GM21515 (cell line): ENCODE data around the gene PLBD2.

Experiments
- ATAC-seq: cut with Tn5 transposase; IDR thresholded peaks from one replicate; pipeline ENCODE4 v1.9.1; 2021; ENCODE audit not compliant: unreplicated experiment

PLBD2 gene, protein sequence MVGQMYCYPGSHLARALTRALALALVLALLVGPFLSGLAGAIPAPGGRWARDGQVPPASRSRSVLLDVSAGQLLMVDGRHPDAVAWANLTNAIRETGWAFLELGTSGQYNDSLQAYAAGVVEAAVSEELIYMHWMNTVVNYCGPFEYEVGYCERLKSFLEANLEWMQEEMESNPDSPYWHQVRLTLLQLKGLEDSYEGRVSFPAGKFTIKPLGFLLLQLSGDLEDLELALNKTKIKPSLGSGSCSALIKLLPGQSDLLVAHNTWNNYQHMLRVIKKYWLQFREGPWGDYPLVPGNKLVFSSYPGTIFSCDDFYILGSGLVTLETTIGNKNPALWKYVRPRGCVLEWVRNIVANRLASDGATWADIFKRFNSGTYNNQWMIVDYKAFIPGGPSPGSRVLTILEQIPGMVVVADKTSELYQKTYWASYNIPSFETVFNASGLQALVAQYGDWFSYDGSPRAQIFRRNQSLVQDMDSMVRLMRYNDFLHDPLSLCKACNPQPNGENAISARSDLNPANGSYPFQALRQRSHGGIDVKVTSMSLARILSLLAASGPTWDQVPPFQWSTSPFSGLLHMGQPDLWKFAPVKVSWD

DNA sequence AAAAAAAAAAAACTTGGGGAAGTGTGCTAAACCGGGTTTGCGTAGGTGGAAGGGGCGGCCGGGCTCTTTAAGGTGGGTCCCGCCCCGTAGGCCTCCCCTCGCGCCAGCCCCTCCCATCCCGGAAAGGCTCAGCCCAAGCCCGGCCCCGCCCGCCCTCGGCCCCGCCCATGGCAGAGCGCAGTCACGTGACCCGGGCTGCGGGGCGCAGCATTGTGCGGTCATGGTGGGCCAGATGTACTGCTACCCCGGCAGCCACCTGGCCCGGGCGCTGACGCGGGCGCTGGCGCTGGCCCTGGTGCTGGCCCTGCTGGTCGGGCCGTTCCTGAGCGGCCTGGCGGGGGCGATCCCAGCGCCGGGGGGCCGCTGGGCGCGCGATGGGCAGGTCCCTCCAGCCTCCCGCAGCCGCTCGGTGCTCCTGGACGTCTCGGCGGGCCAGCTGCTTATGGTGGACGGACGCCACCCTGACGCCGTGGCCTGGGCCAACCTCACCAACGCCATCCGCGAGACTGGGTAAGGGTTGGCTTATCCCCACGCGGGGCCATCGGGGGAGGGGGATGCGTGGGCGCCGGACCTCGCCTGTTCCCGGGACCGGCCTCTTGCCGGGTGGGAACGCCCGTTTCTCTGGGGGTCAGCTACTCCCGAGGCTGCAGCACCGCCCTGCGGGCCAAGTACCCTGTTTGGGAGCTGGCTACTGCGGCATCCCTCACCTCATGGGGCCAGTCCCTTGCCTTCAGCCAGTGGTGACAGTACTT, at the start of gene PLBD2:
Gene PLBD2, plus strand, starts transcription at position 207 of the 752 bp plus-strand sequence. Its CDS starts 14 bp downstream, at position 221.
- ATAC-seq = peak; percentile 93

DNA sequence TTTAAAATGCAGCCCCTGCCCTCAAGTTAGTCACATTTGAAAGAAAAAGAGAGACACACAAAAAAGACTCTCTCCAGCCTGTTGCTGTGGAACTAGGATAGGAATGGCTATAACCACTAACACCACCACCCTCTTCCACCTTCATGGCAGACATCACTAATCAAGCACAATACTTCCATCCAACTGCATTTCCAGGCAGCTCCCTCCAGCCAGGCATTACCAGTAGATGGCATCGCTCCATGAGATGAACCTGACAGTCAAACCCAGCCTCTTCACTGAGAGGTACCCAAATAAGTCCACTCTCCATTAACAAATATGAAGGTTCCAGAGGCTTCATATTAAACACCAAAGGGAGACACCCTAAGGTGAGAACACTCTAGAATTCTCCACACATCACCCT, 47.9 kb upstream of the PLBD2 start:
- no peak for ATAC-seq

DNA sequence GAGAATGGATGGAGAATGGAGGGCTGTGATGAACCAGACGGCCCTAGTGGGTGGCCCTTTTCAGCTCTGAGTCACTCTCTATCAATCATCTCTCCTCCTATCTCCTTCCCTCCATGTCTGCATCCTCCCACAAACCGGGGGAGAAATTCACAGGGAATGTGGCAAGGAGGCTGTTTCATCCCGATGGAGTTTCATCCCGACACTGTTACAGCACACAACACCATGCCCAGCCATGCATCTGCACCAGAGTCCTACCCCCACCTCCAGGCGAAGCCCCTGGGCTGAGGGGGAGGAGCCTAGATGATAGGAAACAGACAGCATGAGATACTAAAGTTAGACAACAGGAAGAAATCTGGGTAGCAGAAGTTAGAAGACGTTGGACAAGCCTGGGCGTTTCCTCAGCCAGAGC, 44.3 kb upstream of the PLBD2 start:
- ATAC-seq = no peak

DNA sequence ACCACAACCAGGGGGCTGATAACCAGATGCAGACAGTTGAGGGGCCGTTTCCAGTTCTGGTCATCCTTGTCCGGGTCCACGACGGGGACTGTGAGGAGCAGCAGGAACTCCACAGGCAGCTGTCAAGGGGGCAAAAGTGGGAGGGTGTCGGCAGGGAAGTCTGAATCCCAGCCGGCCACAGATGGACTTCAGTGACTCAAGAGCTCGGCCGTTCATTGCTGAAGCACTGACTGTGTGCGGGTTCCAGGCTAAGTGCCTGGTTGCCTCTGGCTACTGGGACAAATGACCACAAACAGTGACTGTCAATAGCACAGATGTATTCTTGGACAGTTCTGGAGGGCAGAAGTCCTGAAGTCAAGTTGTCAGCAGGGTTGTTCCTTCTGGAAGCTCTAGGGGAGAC, 43.0 kb upstream of the PLBD2 start:
- ATAC-seq = no peak

DNA sequence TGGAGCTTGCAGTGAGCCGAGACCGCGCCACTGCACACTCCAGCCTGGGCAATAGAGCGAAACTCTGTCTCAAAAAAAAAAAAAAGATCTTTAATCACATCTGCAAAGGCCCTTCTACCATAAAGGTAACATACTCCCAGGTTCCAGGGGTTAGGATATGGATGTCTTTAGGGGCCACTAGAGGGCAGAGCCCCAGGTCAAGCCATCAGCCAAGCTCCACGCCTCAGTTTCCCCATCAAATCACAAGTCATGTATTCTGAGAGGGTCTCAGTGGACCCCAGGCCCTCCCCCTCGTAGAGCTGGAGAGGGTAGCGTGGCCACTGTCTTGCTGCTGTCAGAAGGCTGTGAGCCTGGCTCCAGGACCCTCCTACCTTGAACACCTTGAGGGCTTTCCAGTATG, 42.2 kb upstream of the PLBD2 start:
- no peak for ATAC-seq

DNA sequence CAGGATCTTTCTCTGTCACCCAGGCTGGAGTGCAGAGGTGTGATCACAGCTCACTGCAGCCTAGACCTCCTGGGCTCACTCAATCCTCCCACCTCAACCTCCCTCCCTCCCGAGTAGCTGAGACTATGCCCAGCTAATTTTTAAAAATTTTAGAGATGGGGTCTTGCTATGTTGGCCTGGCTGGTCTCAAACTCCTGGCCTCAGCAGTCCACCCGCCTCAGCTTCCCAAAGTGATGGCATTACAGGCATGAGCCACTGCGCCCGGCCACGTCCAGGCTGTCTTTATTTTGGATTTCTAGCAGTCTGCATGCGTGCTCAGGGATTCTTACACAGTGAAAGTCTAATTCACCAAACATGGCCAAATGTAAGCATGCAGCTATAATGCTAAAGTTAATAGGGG, 41.3 kb upstream of the PLBD2 start:
- no peak for ATAC-seq

DNA sequence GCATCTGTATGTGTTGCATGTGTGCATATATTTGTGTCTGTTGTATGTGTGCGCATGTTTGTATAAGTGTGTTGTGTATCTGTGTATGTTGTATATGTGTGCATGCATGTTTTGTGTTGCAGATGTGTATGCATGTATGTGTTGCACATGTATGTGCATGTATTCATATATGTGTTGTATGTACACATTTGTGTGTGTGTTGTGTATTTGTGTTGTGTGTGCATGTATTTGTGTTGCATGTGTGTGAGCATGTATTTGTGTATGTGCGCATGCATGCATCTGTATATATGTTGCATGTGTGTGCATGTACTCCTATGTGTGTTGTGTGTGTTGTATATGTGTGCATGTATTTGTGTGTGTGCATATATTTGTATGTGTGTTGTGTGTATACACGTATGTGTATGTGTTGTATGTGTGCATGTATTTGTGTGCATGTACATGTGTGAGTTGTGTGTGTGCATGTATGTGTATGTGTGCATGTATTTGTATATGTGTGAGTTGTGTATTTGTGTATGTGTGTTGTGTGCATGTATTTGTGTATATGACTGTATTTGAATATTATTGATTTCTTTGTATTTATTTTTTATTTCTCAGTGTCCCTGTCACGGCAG, 40.2 kb upstream of the PLBD2 start:
- ATAC-seq = no peak

DNA sequence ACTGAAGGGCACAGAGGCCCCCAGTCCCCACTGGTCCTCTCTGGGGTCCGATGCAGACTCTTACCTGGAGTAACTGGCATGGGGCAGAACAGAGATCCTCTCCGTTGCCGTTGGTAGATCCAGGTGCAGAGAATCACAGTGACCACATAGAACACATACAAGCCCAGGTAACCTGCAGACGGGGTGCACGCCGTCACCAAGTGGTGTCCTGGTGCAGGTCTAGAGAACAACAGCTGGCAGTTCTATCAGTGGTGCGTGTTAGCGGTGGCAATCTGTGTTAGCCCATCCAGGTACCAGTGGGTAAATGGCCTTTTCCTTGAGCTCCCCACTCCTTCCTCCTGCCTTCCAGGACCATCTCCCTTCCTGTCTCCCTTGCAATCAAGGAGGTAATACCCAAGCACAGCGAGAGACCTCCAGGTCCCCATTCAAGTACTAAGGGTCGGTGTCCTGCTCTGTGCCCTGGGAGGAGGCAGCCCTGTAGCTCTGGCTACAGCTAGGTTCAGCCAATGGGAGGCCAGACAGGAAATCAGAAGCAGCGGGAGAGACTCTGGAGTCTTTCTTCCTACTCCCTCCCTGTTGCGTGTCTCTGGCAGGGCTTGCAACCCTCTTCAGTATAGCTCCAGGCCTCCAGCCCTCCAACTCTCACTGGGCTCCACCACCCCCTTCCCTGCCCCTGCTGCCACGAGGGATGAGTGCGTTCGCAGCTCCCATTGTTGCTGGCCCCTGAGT, 39.3 kb upstream of the PLBD2 start:
- no peak for ATAC-seq

DNA sequence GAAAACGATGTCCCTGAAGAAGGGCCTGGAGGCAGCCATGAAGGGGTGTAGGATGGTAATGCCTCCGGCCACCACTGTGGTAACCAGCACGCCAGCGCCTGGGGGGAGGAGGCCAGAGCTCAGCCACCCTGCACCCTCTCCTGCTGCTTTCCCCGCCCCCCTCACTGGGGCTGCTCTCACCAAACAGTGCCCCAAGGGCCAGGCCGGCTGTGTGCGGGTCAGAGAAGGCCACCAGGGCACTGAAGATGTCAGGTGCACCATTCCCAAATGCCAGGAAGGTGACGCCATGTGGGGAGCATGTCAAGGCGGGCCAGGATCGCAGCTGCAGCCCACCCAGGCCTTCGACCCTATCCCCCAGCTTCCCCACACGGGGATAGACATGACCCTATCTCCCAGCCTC, 38.0 kb upstream of the PLBD2 start:
- ATAC-seq = no peak

DNA sequence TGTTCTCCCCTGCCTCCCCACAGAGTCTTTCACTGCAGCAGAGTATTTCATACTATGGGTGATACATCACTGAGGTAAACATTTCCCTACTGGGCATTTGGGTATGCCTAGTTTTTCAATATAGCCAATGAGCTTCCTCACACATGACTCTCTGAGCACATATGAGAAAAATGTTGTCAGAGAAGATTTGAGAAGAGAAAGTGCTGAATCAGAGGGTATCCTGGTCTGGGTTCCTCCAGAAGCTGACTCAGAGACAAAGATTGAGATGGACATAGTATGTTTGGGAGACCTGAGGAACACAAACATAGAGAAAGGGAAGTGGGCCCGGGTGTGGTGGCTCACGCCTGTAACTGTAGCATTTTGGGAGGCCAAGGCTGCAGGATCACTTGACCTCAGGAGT, 36.0 kb upstream of the PLBD2 start:
- ATAC-seq = no peak

DNA sequence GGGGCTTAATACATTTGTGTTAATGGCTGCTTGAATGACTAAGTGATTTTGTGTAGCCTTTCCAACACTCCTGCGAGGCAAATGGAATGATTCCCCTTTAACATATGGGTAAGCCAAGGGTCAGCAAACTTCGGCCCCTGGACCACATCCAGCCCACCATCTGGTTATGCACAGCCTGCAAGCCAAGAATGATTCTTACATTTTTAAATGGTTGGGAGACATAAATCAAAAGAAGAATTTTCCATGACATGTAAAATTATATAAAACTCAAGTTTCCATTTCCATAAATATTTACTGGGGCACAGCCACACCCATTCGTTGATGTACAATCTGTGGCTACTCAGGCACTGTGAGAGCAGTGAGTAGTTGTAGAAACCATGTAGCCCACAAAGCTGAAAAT, 32.5 kb upstream of the PLBD2 start:
- ATAC-seq = no peak

DNA sequence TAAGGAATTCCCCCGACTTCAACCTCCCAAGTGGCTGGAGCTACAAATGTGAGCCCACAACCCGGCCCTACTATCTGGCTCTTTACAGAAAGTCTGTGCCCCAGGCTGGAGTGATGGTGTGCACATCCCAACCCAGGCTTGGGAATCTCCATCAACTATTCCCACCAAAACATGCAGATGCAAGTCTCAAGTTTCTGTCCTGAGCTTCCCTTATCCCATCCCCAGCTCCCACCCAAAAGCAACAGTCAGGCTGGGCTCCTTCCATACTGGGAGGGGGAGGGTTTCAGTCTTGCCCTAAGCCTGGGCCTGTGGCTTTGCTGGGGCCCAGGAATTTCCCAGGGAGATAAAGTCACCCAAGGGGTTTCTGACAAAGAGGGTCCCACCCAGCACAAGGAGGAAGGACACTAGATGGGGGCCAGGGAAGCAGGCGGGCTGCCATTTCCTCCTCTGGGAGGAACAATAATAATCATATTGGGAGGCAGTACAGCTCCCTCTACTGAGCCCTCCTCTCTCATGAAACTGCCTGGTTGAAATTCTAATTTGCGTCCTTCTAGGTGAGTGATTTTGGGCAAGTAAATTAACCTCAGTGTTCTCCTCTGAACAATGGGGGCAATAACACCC, 31.5 kb upstream of the PLBD2 start:
- no peak for ATAC-seq

DNA sequence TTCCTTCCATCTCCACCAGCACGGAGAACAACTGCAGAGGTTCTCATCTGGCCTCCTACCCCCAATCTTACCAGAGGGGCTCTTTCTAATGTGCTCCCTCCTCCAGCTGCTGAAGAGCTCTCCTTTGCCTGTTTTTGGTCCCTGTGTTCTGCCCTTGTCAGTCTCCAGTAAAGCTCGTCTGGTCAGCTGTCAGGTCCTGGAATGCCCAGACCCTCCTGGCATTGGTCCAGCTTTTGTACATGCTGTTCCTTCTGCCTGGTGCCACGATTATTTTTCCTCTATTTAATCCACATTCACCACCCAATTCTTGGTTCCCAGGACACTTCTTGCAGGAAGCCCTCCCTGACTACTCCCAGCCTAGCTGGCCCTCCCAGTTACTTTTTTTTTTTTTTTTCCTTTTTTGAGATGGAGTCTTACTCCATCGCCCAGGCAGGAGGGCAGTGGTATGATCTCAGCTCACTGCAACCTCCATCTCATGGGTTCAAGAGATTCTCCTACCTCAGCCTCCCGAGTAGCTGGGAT, 30.0 kb upstream of the PLBD2 start:
- ATAC-seq = no peak

DNA sequence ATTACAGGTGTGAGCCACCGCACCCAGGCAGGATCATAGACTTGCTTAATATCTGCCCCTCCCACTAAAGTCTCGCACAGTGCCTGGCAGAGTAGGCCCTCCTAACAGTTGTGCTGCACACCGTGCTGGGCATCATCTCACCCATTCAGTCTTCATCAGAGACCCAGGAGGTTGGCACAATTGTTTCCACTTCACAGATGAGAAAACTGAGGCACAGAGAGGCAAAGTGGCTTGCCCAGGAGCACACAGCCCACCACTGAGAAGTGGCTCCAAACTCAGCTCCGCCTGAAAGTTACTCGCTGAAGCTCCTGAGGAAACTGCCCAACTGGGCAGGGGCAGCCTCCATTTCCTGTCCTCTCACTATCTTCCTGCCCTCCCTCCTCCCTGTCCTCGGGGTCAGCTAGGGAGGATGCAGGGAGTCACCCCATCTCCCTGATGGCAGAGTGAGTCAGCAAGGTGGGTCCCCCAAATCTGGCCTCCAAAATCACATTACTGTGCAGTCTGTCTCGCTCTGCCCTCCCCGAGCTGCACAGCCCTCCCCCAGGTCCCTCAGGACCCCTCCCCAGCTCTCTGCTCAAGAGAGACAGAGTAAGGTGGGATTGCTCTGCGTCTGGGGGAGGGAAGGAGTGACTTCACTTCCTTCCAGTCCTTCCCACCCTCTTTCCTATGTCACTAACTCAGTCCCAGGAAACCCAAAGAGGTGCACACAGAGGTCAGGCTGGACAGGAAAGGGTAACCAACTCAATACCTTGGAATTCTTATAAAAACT, 29.2 kb upstream of the PLBD2 start:
- no peak for ATAC-seq

DNA sequence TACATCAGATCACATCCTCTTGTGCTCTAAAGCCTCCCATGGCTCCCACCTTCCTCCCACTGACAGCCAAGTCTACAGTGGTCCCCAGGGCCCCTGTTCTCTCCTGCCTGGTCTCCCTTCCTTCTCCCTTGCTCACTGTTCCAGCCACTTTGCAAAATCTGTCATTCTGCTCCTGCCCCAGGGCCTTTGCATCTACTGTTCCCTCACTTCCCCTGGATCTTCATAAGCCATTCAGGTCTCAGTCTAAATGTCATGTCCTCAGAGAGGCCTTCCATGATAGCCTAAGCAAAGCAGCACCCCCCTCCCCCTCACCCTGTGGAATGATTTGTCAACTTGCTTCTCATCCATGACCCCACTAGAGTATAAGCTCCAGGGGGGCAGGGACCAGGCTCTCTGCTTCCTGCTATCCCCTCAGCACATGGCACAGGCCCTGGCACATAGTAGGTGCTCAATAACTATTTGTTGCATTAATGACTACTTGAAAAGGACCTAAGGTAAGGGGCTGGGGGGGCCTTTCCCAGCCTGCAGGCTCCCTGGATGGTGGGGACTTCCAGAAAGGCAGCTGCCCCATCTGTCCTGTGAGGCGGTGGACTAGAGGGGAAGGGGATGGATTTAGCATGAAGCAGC, 28.5 kb upstream of the PLBD2 start:
- ATAC-seq = no peak

DNA sequence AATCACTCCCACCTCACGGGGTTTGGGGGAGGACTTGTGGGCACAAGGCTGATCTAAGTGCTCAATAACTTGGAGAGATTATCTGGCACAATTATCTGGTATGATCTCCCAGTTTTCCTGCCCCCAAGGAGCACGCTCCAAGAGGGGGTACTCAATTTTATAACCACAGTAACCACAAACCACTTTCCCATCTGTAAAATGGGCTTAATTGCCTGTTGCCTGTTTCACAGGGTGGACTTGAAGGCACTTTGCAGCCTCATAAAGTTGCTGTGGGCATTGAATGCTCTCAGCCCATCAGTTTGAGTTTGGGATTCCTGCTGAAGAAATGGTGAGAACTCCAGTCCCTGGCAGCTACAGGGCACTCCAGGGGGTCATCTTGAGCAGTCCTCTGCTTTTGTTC, 27.9 kb upstream of the PLBD2 start:
- no peak for ATAC-seq

DNA sequence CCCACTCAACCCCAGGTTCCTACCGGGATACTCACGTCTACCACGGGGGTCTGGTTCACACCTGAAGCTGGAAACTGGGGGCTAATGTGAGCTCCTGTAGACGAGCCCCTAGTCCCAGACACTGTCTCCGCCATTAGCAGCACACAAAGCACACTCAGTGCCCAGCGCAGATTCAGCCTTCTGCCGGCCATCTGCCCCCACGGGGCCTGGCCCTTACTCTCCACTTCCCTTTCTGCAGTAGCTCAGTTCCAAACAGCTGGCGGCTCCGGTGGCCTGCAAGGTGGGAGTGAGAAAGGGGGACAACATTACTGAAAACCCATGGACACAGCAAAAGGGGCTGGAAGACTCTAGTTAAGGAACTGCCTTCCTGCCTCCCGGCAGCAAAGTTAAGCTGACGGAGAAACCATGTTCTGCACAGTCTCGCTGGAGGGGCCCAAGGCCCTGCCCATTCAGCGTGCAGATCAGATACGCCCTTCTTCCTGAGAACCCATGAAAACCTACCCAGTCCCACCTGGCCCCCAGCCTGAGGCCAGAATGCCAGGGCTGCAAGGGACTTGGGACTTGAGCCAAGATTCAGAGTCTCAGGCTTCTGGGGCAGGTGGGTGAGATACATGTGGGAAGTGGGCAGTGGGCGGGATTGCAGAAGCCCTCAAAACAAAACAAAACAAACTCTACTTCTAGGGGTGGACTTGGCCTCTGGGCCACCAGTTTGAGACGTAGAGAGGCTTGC, 25.5 kb upstream of the PLBD2 start:
- ATAC-seq = no peak

DNA sequence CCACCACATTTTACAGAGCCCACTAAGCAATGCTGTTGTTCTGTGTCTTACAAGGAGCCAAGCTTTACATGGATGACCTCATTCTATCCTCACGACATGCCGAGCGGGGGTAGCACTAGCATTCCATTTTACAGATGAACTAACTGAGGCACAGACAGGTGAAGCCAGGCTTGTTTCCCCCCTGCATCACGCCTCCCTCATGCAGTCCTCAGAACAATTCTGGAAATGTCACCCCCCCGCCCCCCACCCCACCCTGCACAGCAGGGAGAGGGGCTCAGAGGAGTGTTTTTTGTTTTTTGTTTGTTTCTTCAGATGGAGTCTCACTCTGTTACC, 25.0 kb upstream of the PLBD2 start:
- ATAC-seq = no peak
